ENCODE results near the gene RIPOR2. TPM values are rescaled to one million over a fixed set of nuclear protein-coding genes. Genes with fewer than 3 reads are reported as not detected.

Gene RIPOR2
- total RNA-seq, 4 donors from 2014 or later, result 1.2 to 16.7 (median 5.2) TPM

GRCh38 chr6:24822696-24823095 is 113.1 kb downstream of the RIPOR2 start:
- no peak for TF ChIP-seq POLR2A (IDR thresholded peaks at IDR 0.05)
- no peak for TF ChIP-seq POLR2AphosphoS5 (IDR thresholded peaks at IDR 0.05)
- TF ChIP-seq CTCF (IDR thresholded peaks at IDR 0.05), result no peak
- no peak for TF ChIP-seq EP300 (IDR thresholded peaks at IDR 0.05; ENCODE audit: low read depth)
- Histone ChIP-seq H3K27ac (no peak overlapping the region), H3K9me3 (no peaks in the 10 kb centered on the region), H3K4me3 (no peak overlapping the region), H3K27me3 (no peaks in the 10 kb centered on the region), H3K36me3 (no peaks in the 10 kb centered on the region), H3K4me1 (no peaks in the 10 kb centered on the region)
- intact Hi-C loops (cut with DNase I; ENCODE audit: low total_unique reads), result no loop called here
- in situ Hi-C loops (cut with MboI; ENCODE audit: low pct_ligation_motif_present in 1 of 4, low pct_unique_long_range_greater_than_20kb in 1 of 4, low sequenced_read_pairs in 3 of 4), result no loop called here
- DNase-seq, result no peak
- WGBS, 2 donors (ENCODE audit: low coverage in 1 of 2), result 96% methylated on average over 6 of the region's 6 CpGs

GRCh38 chr6:24821860-24822444 is 113.8 kb downstream of the RIPOR2 start:
- H3K4me1 ChIP-seq, result no peaks in the 10 kb centered on the region
- no peak overlapping the region for H3K27ac ChIP-seq
- no peak for DNase-seq
- no peaks in the 10 kb centered on the region for H3K27me3 ChIP-seq
- in situ Hi-C loops (cut with MboI; ENCODE audit: low pct_ligation_motif_present in 1 of 4, low pct_unique_long_range_greater_than_20kb in 1 of 4, low sequenced_read_pairs in 3 of 4) (no loop called here), intact Hi-C loops (cut with DNase I; ENCODE audit: low total_unique reads) (no loop called here)
- no peak overlapping the region for H3K4me3 ChIP-seq
- H3K9me3 ChIP-seq, result no peaks in the 10 kb centered on the region
- TF ChIP-seq POLR2AphosphoS5 (IDR thresholded peaks at IDR 0.05) (no peak), CTCF (IDR thresholded peaks at IDR 0.05) (no peak), POLR2A (IDR thresholded peaks at IDR 0.05) (no peak), EP300 (IDR thresholded peaks at IDR 0.05; ENCODE audit: low read depth) (no peak)
- 87 to 97% methylated on average over 3 of the region's 3 CpGs for WGBS, 2 donors (ENCODE audit: low coverage in 1 of 2)
- H3K36me3 ChIP-seq, result no peaks in the 10 kb centered on the region

- intact Hi-C loops (cut with DNase I; ENCODE audit: low total_unique reads), result no loop called here
- WGBS, 2 donors (ENCODE audit: low coverage in 1 of 2), result 90% methylated on average over 2 of the region's 2 CpGs
- TF ChIP-seq POLR2AphosphoS5 (IDR thresholded peaks at IDR 0.05) (no peak), CTCF (IDR thresholded peaks at IDR 0.05) (no peak), POLR2A (IDR thresholded peaks at IDR 0.05) (no peak), EP300 (IDR thresholded peaks at IDR 0.05; ENCODE audit: low read depth) (no peak)
- Histone ChIP-seq H3K9me3 (no peaks in the 10 kb centered on the region), H3K27me3 (no peaks in the 10 kb centered on the region), H3K4me3 (no peak overlapping the region), H3K4me1 (no peaks in the 10 kb centered on the region), H3K27ac (no peak overlapping the region), H3K36me3 (no peaks in the 10 kb centered on the region)
- DNase-seq, result no peak
- in situ Hi-C loops (cut with MboI; ENCODE audit: low pct_ligation_motif_present in 1 of 4, low pct_unique_long_range_greater_than_20kb in 1 of 4, low sequenced_read_pairs in 3 of 4), result no loop called here
Observed at GRCh38 chr6:24818346-24818745, 117.4 kb downstream of the RIPOR2 start.

- in situ Hi-C loops (cut with MboI; ENCODE audit: low pct_ligation_motif_present in 1 of 4, low pct_unique_long_range_greater_than_20kb in 1 of 4, low sequenced_read_pairs in 3 of 4), result no loop called here
- no peak overlapping the region for H3K27ac ChIP-seq
- no peaks in the 10 kb centered on the region for H3K27me3 ChIP-seq
- DNase-seq, result no peak
- intact Hi-C loops (cut with DNase I; ENCODE audit: low total_unique reads), result no loop called here
- no peaks in the 10 kb centered on the region for H3K4me1 ChIP-seq
- no peak overlapping the region for H3K4me3 ChIP-seq
- no peaks in the 10 kb centered on the region for H3K36me3 ChIP-seq
- TF ChIP-seq EP300 (IDR thresholded peaks at IDR 0.05; ENCODE audit: low read depth) (no peak), POLR2A (IDR thresholded peaks at IDR 0.05) (no peak), POLR2AphosphoS5 (IDR thresholded peaks at IDR 0.05) (no peak), CTCF (IDR thresholded peaks at IDR 0.05) (no peak)
- WGBS, 2 donors (ENCODE audit: low coverage in 1 of 2), result 70 to 88% methylated on average over 2 to 3 of the region's 3 CpGs
- no peaks in the 10 kb centered on the region for H3K9me3 ChIP-seq
Observed at GRCh38 chr6:24809728-24810127, 126.0 kb downstream of the RIPOR2 start.

All from transverse colon (tissue), 4 donors.